Kidney tubule cell (primary cell): ENCODE results near the gene HAAO.
A peak's percentile ranks its signal among the peaks of the same experiment; 100 is the strongest.
"Not testable (repeated sequence)": the region's sequence is repeated elsewhere in the genome, so short reads cannot be mapped to it uniquely, and the experiment has no call there.

Experiments used
- DNase-seq: peaks from one replicate; pipeline ENCODE4 v3.0.0-alpha.2; 2018; ENCODE audit warnings: low spot score

HAAO gene

GRCh38 chr2:42792583-42793333 is at the start of gene HAAO:
Gene HAAO (minus strand): TSS chr2:42792583. CDS start chr2:42792536, 47 bp downstream.
- DNase-seq = peak; percentile 29

- DNase-seq = no peak
Observed at GRCh38 chr2:42841344-42841743, 49.0 kb upstream of the HAAO start.

- no peak for DNase-seq
Observed at GRCh38 chr2:42840760-42841159, 48.4 kb upstream of the HAAO start.

- DNase-seq = no peak
Observed at GRCh38 chr2:42839809-42840501, 47.6 kb upstream of the HAAO start.

- DNase-seq = no peak
Observed at GRCh38 chr2:42838133-42838532, 45.8 kb upstream of the HAAO start.

GRCh38 chr2:42835577-42836371 is 43.4 kb upstream of the HAAO start:
- peak; percentile 97 for DNase-seq

GRCh38 chr2:42834161-42834560 is 41.8 kb upstream of the HAAO start:
- no peak for DNase-seq

GRCh38 chr2:42832289-42832634 is 39.9 kb upstream of the HAAO start:
- DNase-seq = no peak

GRCh38 chr2:42831575-42832288 is 39.3 kb upstream of the HAAO start:
- DNase-seq = not testable (repeated sequence)

GRCh38 chr2:42830922-42831574 is 38.7 kb upstream of the HAAO start:
- no peak for DNase-seq

- peak; percentile 53 for DNase-seq
Observed at GRCh38 chr2:42829671-42830440, 37.5 kb upstream of the HAAO start.

- peak; percentile 74 for DNase-seq
Observed at GRCh38 chr2:42828487-42829425, 36.4 kb upstream of the HAAO start.

GRCh38 chr2:42827647-42828486 is 35.5 kb upstream of the HAAO start:
- peak; percentile 81 for DNase-seq

- no peak for DNase-seq
Observed at GRCh38 chr2:42826231-42826630, 33.8 kb upstream of the HAAO start.

- no peak for DNase-seq
Observed at GRCh38 chr2:42824454-42824807, 32.0 kb upstream of the HAAO start.

- DNase-seq = no peak
Observed at GRCh38 chr2:42823744-42824453, 31.5 kb upstream of the HAAO start.

GRCh38 chr2:42819160-42819559 is 26.8 kb upstream of the HAAO start:
- DNase-seq = no peak

GRCh38 chr2:42815726-42816125 is 23.3 kb upstream of the HAAO start:
- DNase-seq = no peak
